GM19452 (cell line): ENCODE results near the gene CLDN4.
"Not testable (repeated sequence)": the region's sequence is repeated elsewhere in the genome, so short reads cannot be mapped to it uniquely, and the experiment has no call there.

Source experiments
- ATAC-seq: cut with Tn5 transposase; IDR thresholded peaks from one replicate; pipeline ENCODE4 v1.9.1; 2021; ENCODE audit not compliant: unreplicated experiment

Gene CLDN4

GRCh38 chr7:73830681-73831583 is at the start of gene CLDN4:
Gene CLDN4, plus strand, starts transcription at chr7:73830996. Its CDS starts 206 bp downstream, at chr7:73831202.
- no peak for ATAC-seq

GRCh38 chr7:73786588-73786987 is 44.2 kb upstream of the CLDN4 start:
- no peak for ATAC-seq

- not testable (repeated sequence) for ATAC-seq
Measured at GRCh38 chr7:73787786-73788048, 43.1 kb upstream of the CLDN4 start.

- ATAC-seq = no peak
Measured at GRCh38 chr7:73789051-73789450, 41.7 kb upstream of the CLDN4 start.

GRCh38 chr7:73791170-73791690 is 39.6 kb upstream of the CLDN4 start:
- ATAC-seq = not testable (repeated sequence)

GRCh38 chr7:73795188-73795587 is 35.6 kb upstream of the CLDN4 start:
- ATAC-seq = not testable (repeated sequence)

GRCh38 chr7:73796656-73797055 is 34.1 kb upstream of the CLDN4 start:
- not testable (repeated sequence) for ATAC-seq

GRCh38 chr7:73797176-73797575 is 33.6 kb upstream of the CLDN4 start:
- ATAC-seq = not testable (repeated sequence)

GRCh38 chr7:73799282-73800141 is 31.3 kb upstream of the CLDN4 start:
- ATAC-seq = no peak

- no peak for ATAC-seq
Measured at GRCh38 chr7:73801577-73801976, 29.2 kb upstream of the CLDN4 start.

GRCh38 chr7:73802459-73802858 is 28.3 kb upstream of the CLDN4 start:
- no peak for ATAC-seq

GRCh38 chr7:73809467-73809951 is 21.3 kb upstream of the CLDN4 start:
- ATAC-seq = no peak

- ATAC-seq = no peak
Measured at GRCh38 chr7:73810998-73811360, 19.8 kb upstream of the CLDN4 start.

- no peak for ATAC-seq
Measured at GRCh38 chr7:73811760-73812168, 19.0 kb upstream of the CLDN4 start.

- ATAC-seq = no peak
Measured at GRCh38 chr7:73812996-73813395, 17.8 kb upstream of the CLDN4 start.

GRCh38 chr7:73815436-73815835 is 15.4 kb upstream of the CLDN4 start:
- ATAC-seq = no peak

- ATAC-seq = no peak
Measured at GRCh38 chr7:73817121-73817520, 13.7 kb upstream of the CLDN4 start.

GRCh38 chr7:73820013-73820412 is 10.8 kb upstream of the CLDN4 start:
- no peak for ATAC-seq

- ATAC-seq = not testable (repeated sequence)
Measured at GRCh38 chr7:73821597-73822285, 9.1 kb upstream of the CLDN4 start.

- ATAC-seq = no peak
Measured at GRCh38 chr7:73822319-73823173, 8.2 kb upstream of the CLDN4 start.
